Esophagus (tissue), 2 donors: Measurements from ENCODE around the gene FGD5. TPM values are rescaled to one million over a fixed set of nuclear protein-coding genes. Genes with fewer than 3 reads are reported as not detected.

Source experiments
- H3K27ac ChIP-seq, 2 donors: one replicate each; pipeline ENCODE4 v1.5.1; 2013; ENCODE audit warnings: low read depth in 2 of 2, mild to moderate bottlenecking in 2 of 2, inconsistent platforms in 1 of 2, low read length in 1 of 2, moderate library complexity in 1 of 2
- H3K27me3 ChIP-seq, 2 donors: one replicate each; pipeline ENCODE4 v1.6.1; 2013; ENCODE audit warnings: low read length in 2 of 2, control low read depth in 1 of 2, mild to moderate bottlenecking in 1 of 2; ENCODE audit not compliant: insufficient read depth in 2 of 2, control insufficient read depth in 1 of 2
- H3K36me3 ChIP-seq, 2 donors: one replicate each; pipeline ENCODE4 v1.6.1; 2013; ENCODE audit warnings: low read length in 1 of 2; ENCODE audit not compliant: control insufficient read depth in 2 of 2, insufficient read depth in 2 of 2
- H3K4me1 ChIP-seq, 2 donors: one replicate each; pipeline ENCODE4 v1.6.1; 2013; ENCODE audit warnings: low read length in 1 of 2; ENCODE audit not compliant: control insufficient read depth in 2 of 2, insufficient read depth in 2 of 2
- H3K4me3 ChIP-seq, 2 donors: one replicate each; pipeline ENCODE4 v1.5.1; 2013; ENCODE audit warnings: low read length in 2 of 2, mild to moderate bottlenecking in 2 of 2, low read depth in 1 of 2, moderate library complexity in 1 of 2
- H3K9me3 ChIP-seq, 2 donors: one replicate each; pipeline ENCODE4 v1.6.1; 2013; ENCODE audit warnings: mild to moderate bottlenecking in 2 of 2, low read depth in 1 of 2, low read length in 1 of 2, moderate library complexity in 1 of 2; ENCODE audit not compliant: control insufficient read depth in 2 of 2, insufficient read depth in 1 of 2
- WGBS, 2 donors: extraction: QIAGEN DNeasy Blood & Tissue Kit; methylation state at CpG; one replicate each; pipeline ENCODE4 v1.1.7; 2013; 5-methylcytosine and 5-hydroxymethylcytosine counted together
- polyA plus RNA-seq, 2 donors: library from polyadenylated mRNA; stranded (reverse); fragments of 200-250 nt; gene quantifications; one replicate each; pipeline ENCODE4 v1.2.3, GENCODE V29; 2013
- donor health status: healthy with polysubstance abuse.
- donor health status: Bipolar disorder and iron deficiency.

FGD5 gene
- polyA plus RNA-seq, 2 donors: 1.7 TPM

DNA sequence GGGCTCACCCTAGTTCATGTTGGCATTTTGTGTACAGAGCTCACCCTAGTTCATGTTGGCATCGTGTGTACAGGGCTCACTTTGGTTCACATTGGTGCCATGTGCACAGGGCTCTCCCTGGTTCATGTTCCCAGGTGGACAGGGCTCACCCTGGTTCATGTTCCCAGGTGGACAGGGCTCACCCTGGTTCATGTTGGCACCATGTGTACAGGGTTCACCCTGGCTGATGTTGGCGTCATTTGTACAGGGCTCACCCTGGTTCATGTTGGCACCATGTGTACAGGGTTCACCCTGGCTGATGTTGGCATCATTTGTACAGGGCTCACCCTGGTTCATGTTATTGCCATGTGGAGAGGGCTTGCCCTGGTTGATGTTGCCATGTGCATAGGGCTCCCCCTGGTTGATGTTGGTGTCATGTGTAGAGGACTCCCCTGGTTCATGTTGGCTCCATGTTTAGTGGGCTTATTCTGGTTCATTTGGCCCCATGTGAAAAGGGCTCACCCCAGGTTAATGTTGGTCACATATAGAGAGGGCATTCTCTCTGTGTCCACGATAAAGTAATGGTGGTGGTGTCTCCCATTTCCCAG lies 97.0 kb downstream of the FGD5 start:
- H3K9me3 ChIP-seq: no peaks in the 10 kb centered on the region
- H3K36me3 ChIP-seq: no peaks in the 10 kb centered on the region
- H3K27ac ChIP-seq: no peak overlapping the region
- no peaks in the 10 kb centered on the region for H3K4me1 ChIP-seq
- H3K27me3 ChIP-seq: no peaks in the 10 kb centered on the region
- WGBS, 2 donors: 83 to 90% methylated on average over 3 of the region's 3 CpGs
- H3K4me3 ChIP-seq: no peak overlapping the region

GRCh38 chr3:14918356-14918860 lies 99.6 kb downstream of the FGD5 start:
- H3K4me1 ChIP-seq: no peaks in the 10 kb centered on the region
- H3K27ac ChIP-seq: no peak overlapping the region
- H3K9me3 ChIP-seq: no peaks in the 10 kb centered on the region
- H3K27me3 ChIP-seq: no peaks in the 10 kb centered on the region
- 59 to 67% methylated on average over 13 of the region's 13 CpGs for WGBS, 2 donors
- H3K36me3 ChIP-seq: no peaks in the 10 kb centered on the region
- H3K4me3 ChIP-seq: no peak overlapping the region

DNA sequence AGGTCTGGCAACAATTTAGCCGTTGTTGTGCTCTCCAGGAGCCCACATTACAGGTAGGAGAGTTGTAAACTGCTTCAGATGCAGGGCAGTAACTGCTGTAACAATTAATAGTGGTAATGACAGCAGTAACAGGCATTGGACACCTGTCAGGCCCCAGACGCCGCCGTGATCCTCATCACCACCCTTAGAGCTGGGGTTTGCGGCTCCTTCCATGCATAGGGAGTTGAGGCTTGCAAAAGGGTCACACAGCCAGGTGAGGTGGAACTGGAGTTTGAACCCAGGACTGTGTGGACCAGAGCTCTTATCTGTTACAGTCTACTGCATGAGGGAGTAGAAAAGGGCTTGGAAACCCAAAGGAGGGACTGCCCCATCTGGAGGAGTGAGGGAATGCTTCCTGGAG lies 101.8 kb downstream of the FGD5 start:
- Histone ChIP-seq H3K4me3 (no peak overlapping the region), H3K36me3 (no peaks in the 10 kb centered on the region), H3K4me1 (no peaks in the 10 kb centered on the region), H3K27ac (no peak overlapping the region), H3K27me3 (no peaks in the 10 kb centered on the region), H3K9me3 (no peaks in the 10 kb centered on the region)
- 87 to 88% methylated on average over 5 of the region's 5 CpGs for WGBS, 2 donors

- Histone ChIP-seq H3K4me3 (no peak overlapping the region), H3K27ac (no peak overlapping the region), H3K9me3 (no peaks in the 10 kb centered on the region), H3K36me3 (no peaks in the 10 kb centered on the region), H3K27me3 (no peaks in the 10 kb centered on the region), H3K4me1 (no peaks in the 10 kb centered on the region)
- WGBS, 2 donors: 15 to 18% methylated on average over 10 of the region's 10 CpGs
Measured at GRCh38 chr3:14921034-14921616, 102.4 kb downstream of the FGD5 start.

DNA sequence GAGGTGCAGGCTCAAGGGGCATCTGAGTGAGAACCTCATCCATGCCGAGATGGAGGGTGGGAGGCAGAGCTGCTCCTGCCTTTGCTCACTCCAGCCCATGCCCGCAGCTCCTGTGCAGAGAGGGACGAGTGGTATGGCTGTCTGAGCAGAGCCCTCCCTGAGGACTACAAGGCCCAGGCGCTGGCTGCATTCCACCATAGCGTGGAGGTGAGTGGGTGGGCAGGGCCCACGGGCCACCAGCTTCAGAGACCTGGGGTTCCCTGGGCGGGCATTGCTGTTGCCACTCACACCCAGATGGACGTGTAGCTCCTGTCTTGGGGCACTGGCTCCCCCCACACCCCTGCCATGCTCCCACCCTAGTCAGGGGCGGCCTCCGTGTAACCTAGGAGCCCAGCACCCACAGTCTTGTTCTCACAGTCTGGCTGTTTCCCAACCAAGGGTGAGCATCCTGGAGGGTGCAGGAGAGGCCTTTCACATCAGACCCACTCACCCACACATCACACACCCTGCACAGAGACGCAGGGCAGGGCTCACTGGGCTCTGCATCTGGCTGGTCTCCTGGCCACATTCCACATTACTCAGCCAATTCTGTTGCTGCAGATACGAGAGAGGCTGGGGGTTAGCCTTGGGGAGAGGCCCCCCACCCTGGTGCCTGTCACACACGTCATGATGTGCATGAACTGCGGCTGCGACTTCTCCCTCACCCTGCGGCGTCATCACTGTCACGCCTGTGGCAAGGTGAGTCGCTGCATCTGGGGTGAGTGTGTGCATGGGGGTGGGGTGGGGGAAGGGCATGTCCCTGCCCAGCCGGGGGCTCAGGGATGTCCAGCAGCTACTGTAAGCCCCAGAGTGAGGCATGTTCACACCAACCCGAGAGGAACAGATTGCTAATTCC lies 103.3 kb downstream of the FGD5 start:
- H3K4me1 ChIP-seq: no peaks in the 10 kb centered on the region
- H3K4me3 ChIP-seq: no peak overlapping the region
- H3K27ac ChIP-seq: no peak overlapping the region
- no peaks in the 10 kb centered on the region for H3K9me3 ChIP-seq
- H3K36me3 ChIP-seq: no peaks in the 10 kb centered on the region
- WGBS, 2 donors: 75 to 78% methylated on average over 21 of the region's 21 CpGs
- H3K27me3 ChIP-seq: no peaks in the 10 kb centered on the region

DNA sequence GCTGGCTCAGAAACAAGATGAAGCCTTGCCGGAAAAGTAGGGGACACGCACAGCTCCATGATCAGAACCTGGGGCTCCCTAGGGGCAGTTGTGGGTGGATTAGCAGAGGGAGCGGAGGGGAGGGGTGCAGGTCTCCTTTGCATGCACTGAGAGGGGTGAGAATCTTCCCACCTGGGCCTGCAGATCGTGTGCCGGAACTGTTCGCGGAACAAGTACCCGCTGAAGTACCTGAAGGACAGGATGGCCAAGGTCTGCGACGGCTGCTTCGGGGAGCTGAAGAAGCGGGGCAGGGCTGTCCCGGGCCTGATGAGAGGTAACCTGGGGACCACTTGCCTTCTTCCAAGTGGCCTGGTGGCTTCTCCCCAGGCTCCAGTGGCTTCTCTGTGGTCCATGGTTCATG lies 104.1 kb downstream of the FGD5 start:
- Histone ChIP-seq H3K36me3 (no peaks in the 10 kb centered on the region), H3K27me3 (no peaks in the 10 kb centered on the region), H3K4me3 (no peak overlapping the region), H3K9me3 (no peaks in the 10 kb centered on the region), H3K27ac (no peak overlapping the region), H3K4me1 (no peaks in the 10 kb centered on the region)
- 86 to 91% methylated on average over 13 of the region's 13 CpGs for WGBS, 2 donors

GRCh38 chr3:14923476-14923875 lies 104.7 kb downstream of the FGD5 start:
- no peaks in the 10 kb centered on the region for H3K9me3 ChIP-seq
- H3K27ac ChIP-seq: no peak overlapping the region
- no peaks in the 10 kb centered on the region for H3K4me1 ChIP-seq
- no peak overlapping the region for H3K4me3 ChIP-seq
- 79 to 85% methylated on average over 6 of the region's 6 CpGs for WGBS, 2 donors
- H3K36me3 ChIP-seq: no peaks in the 10 kb centered on the region
- H3K27me3 ChIP-seq: no peaks in the 10 kb centered on the region

DNA sequence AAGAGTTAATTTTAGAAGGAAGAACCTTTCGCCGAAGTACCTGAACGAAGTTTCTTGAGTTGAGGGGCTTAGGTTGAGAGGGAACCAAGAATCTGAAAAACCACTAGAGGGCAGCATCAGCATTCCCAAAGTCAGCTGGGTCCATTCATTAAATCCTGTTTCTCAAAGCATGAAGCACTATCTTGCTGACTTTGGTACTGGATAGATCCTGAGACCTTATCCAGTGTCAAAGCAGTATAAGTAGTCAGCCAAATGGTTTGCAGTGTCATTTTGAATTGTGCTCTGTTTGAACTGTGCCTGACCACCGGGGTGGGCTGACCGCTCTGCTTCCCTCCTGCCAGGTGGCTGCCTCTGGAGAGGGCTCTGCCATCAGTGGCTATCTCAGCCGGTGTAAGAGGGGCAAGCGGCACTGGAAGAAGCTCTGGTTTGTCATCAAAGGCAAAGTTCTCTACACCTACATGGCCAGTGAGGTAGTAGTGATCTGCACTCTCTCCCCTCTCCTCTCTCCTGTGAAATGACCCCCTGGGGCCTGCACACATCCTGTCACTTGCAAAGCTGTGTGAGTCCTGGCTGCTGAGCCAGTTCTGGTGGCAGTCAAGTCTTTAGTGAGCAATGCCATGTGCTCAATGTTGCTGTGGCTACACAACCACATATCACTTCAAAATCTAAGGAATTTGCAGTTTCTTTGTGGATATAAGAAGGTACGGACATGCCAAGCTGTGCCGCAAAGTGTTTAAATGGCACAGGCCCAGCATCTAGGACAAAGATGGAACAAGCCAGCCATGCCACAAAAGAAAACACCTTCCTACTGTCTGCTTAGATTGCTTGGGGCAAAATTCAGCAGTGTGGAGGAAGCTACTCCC lies 107.2 kb downstream of the FGD5 start:
- 68% methylated on average over 9 of the region's 9 CpGs for WGBS, 2 donors
- no peaks in the 10 kb centered on the region for H3K9me3 ChIP-seq
- no peak overlapping the region for H3K27ac ChIP-seq
- no peak overlapping the region for H3K4me3 ChIP-seq
- H3K27me3 ChIP-seq: no peaks in the 10 kb centered on the region
- no peaks in the 10 kb centered on the region for H3K4me1 ChIP-seq
- no peaks in the 10 kb centered on the region for H3K36me3 ChIP-seq

DNA sequence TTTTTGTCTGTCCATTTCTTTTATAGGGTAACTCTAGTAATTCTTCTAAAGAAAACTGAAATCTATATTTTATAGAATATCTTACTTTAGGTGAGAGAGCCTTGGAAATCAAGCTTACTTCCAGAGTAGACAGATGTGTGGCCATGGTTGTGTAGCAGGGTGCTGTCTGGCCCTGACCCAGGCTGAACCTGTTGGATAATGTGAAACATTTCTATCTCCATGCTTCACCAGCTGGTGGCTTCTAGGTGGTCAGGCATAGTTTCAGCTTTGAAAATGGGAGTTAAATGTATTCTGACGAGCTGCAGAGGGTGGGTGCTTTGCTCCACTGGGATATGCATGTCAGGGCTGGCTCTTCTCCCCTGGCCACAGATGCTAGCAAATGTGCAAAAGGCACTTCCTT lies 107.8 kb downstream of the FGD5 start:
- 69 to 71% methylated on average over 1 of the region's 1 CpG for WGBS, 2 donors
- no peak overlapping the region for H3K4me3 ChIP-seq
- no peaks in the 10 kb centered on the region for H3K4me1 ChIP-seq
- H3K9me3 ChIP-seq: no peaks in the 10 kb centered on the region
- H3K36me3 ChIP-seq: no peaks in the 10 kb centered on the region
- no peaks in the 10 kb centered on the region for H3K27me3 ChIP-seq
- no peak overlapping the region for H3K27ac ChIP-seq
